ENCODE data around the gene CCDC188. TPM values are rescaled to one million over a fixed set of nuclear protein-coding genes. Genes with fewer than 3 reads are reported as not detected.

Gene CCDC188
- total and polyA plus RNA-seq, 2 of the 8 experiments (the other 6 are each of a cell fraction or from before 2014, with no cell fraction given): not detected

- TF ChIP-seq CHD7 (IDR thresholded peaks at IDR 0.05; ENCODE audit: insufficient replicate concordance, low read length): no peak
- TF ChIP-seq CBX5 (IDR thresholded peaks at IDR 0.05; ENCODE audit: low read depth, low read length): no peak
- 0 out of 2 replicates have a peak, but pooled peaks have one; percentile 17 for TF ChIP-seq ATF2 (IDR thresholded peaks at IDR 0.05; ENCODE audit: low read length)
These were observed 22.3 kb downstream of the CCDC188 start (continued) for GRCh38 chr22:20128619-20128901.
